Measurements from ENCODE around the gene BICD1. TPM values are rescaled to one million over a fixed set of nuclear protein-coding genes. Genes with fewer than 3 reads are reported as not detected.
A peak's percentile ranks its signal among the peaks of the same experiment; 100 is the strongest.

Gene BICD1
- total RNA-seq, 1 experiment from 2014 or later = 41.3 TPM

DNA sequence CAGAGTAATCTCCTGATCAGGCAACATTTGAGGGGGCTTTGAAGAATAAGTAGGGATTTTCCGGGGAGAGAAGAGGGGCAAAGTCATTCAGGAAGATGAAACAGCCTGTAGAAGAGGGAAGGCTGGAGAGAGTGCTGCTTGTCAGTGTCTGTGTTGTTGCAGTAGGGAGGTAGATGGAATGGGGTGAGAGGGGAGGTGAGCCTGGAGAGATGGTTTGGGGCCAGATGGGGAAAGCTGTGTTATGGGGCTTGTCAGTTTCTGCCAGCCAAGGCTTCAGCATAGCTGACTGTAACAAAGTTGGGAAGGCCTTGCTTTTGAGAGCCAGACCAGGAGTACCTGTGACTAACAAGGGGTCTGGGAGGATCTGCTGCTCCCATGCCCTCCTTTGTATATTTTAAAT is 18.0 kb downstream of the BICD1 start:
- Histone ChIP-seq H3K79me2 (ENCODE audit: low read depth) (peaks cover 46% of the 10 kb centered on the region), H3F3A (ENCODE audit: insufficient read depth, low read depth) (peaks cover 18% of the 10 kb centered on the region; the same call in 1 of the 2 replicates), H3K9me2 (ENCODE audit: insufficient read depth) (no peaks in the 10 kb centered on the region), H3K9me3 (ENCODE audit: insufficient read depth, low read depth) (no peaks in the 10 kb centered on the region), H2AFZ (no peak overlapping the region), H4K20me1 (ENCODE audit: insufficient read depth) (no peaks in the 10 kb centered on the region), H3K4me1 (replicated peaks; ENCODE audit: insufficient read depth) (peaks cover 29% of the 10 kb centered on the region), H3K27me3 (ENCODE audit: insufficient read depth, low read depth) (no peaks in the 10 kb centered on the region), H3K27ac (peak overlapping the region; percentile 21; the same call in 1 of the 2 replicates), H3K36me3 (ENCODE audit: low read depth) (no peaks in the 10 kb centered on the region), H3K4me2 (no peak overlapping the region), H3K4me3 (no peak overlapping the region)
- TF ChIP-seq EZH2 (IDR thresholded peaks at IDR 0.05; ENCODE audit: low read depth) (no peak), CTCF (conservative IDR thresholded peaks at IDR 0.05) (no peak)
- no TSS peak for BruUV-seq (replicated peaks)
- POLR2A ChIA-PET (ENCODE audit: unreplicated experiment) = interaction anchor here (0.6 kb wide), 1 partner anchor 158 kb away, joined by 4 read pairs; no protein-coding TSS in a partner anchor
- intact Hi-C loops (cut with micrococcal nuclease; ENCODE audit: unreplicated experiment) = no loop called here
- DNase-seq = no peak
- CTCF ChIA-PET = interaction anchor here (0.6 kb wide), 1 partner anchor 707 kb away, joined by 7 read pairs; no protein-coding TSS in a partner anchor

DNA sequence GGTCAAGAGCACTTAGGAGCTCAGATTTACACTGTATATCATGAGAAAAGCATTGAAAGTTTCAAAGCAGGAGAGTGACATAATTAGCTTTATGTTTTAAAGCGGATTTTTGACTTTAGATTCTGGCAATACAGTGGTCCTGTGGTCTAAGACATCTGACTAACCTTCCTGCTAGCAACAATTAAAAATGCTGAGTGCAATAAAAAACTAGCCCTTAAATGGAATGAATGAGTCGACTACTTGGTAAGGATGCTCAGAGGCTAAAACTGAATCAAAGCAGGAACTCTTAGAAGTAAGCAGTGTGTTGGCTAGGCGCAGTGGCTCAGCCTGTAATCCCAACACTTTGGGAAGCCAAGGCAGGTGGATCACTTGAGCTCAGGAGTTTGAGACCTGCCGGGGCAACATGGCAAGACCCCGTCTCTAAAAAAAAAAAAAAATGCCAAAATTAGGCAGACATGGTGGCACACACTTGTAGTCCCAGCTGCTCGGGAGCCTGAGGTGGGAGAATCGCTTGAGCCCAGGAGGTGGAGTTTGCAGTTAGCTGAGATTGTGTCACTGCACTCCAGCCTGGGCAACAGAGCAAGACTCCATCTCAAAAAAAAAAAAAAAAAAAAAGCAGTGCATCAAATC is 18.9 kb downstream of the BICD1 start:
- Histone ChIP-seq H3K79me2 (ENCODE audit: low read depth) (peaks cover 46% of the 10 kb centered on the region), H3K4me3 (no peak overlapping the region), H3K36me3 (ENCODE audit: low read depth) (no peaks in the 10 kb centered on the region), H3K27ac (peak overlapping the region; percentile 21; the same call in 1 of the 2 replicates), H2AFZ (no peak overlapping the region), H4K20me1 (ENCODE audit: insufficient read depth) (no peaks in the 10 kb centered on the region), H3K4me1 (replicated peaks; ENCODE audit: insufficient read depth) (peaks cover 29% of the 10 kb centered on the region), H3F3A (ENCODE audit: insufficient read depth, low read depth) (peaks cover 18% of the 10 kb centered on the region; the same call in 1 of the 2 replicates), H3K27me3 (ENCODE audit: insufficient read depth, low read depth) (no peaks in the 10 kb centered on the region), H3K4me2 (no peak overlapping the region), H3K9me3 (ENCODE audit: insufficient read depth, low read depth) (no peaks in the 10 kb centered on the region), H3K9me2 (ENCODE audit: insufficient read depth) (no peaks in the 10 kb centered on the region)
- ChIA-PET POLR2A (ENCODE audit: unreplicated experiment) (interaction anchor here (0.6 kb wide), 1 partner anchor 157 kb away, joined by 4 read pairs; no protein-coding TSS in a partner anchor), CTCF (interaction anchor here (0.6 kb wide), 1 partner anchor 708 kb away, joined by 7 read pairs; no protein-coding TSS in a partner anchor)
- BruUV-seq (replicated peaks) = no TSS peak
- intact Hi-C loops (cut with micrococcal nuclease; ENCODE audit: unreplicated experiment) = no loop called here
- DNase-seq = peak in 1 of 2 experiments; percentile 51
- TF ChIP-seq EZH2 (IDR thresholded peaks at IDR 0.05; ENCODE audit: low read depth) (no peak), CTCF (conservative IDR thresholded peaks at IDR 0.05) (no peak)

DNA sequence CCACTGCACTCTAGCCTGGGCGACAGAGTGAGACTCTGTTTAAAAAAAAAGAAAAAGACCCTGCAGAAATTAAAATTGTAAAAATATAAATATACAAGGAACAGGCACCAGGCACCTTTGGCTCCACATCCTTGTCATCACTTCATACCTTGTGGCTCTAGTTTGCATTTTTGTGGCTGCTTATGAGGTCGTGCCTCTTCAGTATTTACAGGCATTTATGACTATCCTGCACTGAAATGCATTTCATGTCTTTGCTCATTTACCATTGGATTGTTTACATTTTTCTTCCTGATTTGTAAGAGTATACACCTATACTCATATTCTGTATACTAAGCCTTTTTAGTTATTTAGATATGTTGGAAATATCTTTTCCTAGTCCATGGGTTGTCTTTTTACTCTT is 20.1 kb downstream of the BICD1 start:
- H3K4me3 ChIP-seq = no peak overlapping the region
- H3F3A ChIP-seq (ENCODE audit: insufficient read depth, low read depth) = peaks cover 18% of the 10 kb centered on the region; the same call in 1 of the 2 replicates
- ChIA-PET POLR2A (ENCODE audit: unreplicated experiment) (no interaction called here), CTCF (no interaction called here)
- H3K9me2 ChIP-seq (ENCODE audit: insufficient read depth) = no peaks in the 10 kb centered on the region
- H3K36me3 ChIP-seq (ENCODE audit: low read depth) = no peaks in the 10 kb centered on the region
- no peaks in the 10 kb centered on the region for H3K27me3 ChIP-seq (ENCODE audit: insufficient read depth, low read depth)
- H3K4me2 ChIP-seq = peak overlapping the region; percentile 30
- no peak overlapping the region for H2AFZ ChIP-seq
- H3K9me3 ChIP-seq (ENCODE audit: insufficient read depth, low read depth) = no peaks in the 10 kb centered on the region
- H3K79me2 ChIP-seq (ENCODE audit: low read depth) = peaks cover 44% of the 10 kb centered on the region
- peak overlapping the region; percentile 50 for H3K27ac ChIP-seq
- no peak for TF ChIP-seq CTCF (conservative IDR thresholded peaks at IDR 0.05)
- TF ChIP-seq EZH2 (IDR thresholded peaks at IDR 0.05; ENCODE audit: low read depth) = no peak
- H3K4me1 ChIP-seq (replicated peaks; ENCODE audit: insufficient read depth) = peaks cover 29% of the 10 kb centered on the region
- intact Hi-C loops (cut with micrococcal nuclease; ENCODE audit: unreplicated experiment) = no loop called here
- H4K20me1 ChIP-seq (ENCODE audit: insufficient read depth) = no peaks in the 10 kb centered on the region
- DNase-seq = peak; percentile 42 to 86
- BruUV-seq (replicated peaks) = no TSS peak

All from PC-9 (cell line).